GM23338 (cell line): Measurements from ENCODE around the gene B4GAT1. TPM values are rescaled to one million over a fixed set of nuclear protein-coding genes. Genes with fewer than 3 reads are reported as not detected.
"Not testable (repeated sequence)": the region's sequence is repeated elsewhere in the genome, so short reads cannot be mapped to it uniquely, and the experiment has no call there.

Experiments used
- ATAC-seq: fragments of 200-7000 bp; cut with Tn5 transposase; 3 replicates; pipeline ENCODE4 v1.9.1; 2020
- DNase-seq: peaks from one replicate; pipeline ENCODE4 v3.0.0-alpha.2; 2015; ENCODE audit warnings: low spot score
- H2AFZ ChIP-seq: fragments of 200-600 bp; sonication (generic); 2 replicates; pipeline ENCODE4 v1.8.0; 2016; ENCODE audit warnings: antibody characterized with exemption, mild to moderate bottlenecking, moderate library complexity
- H3F3A ChIP-seq: fragments of 200-600 bp; sonication (generic); replicated peaks from 2 replicates; pipeline ENCODE4 v1.8.0; 2017; ENCODE audit warnings: antibody characterized with exemption, mixed run types, low read depth
- H3K27ac ChIP-seq: fragments of 200-600 bp; sonication (generic); 2 replicates; pipeline ENCODE4 v1.6.1; 2016; ENCODE audit warnings: low read depth
- H3K27me3 ChIP-seq: fragments of 200-600 bp; sonication (generic); 2 replicates; pipeline ENCODE4 v1.8.0; 2016; ENCODE audit warnings: mild to moderate bottlenecking, mixed run types, moderate library complexity; ENCODE audit not compliant: insufficient read depth
- H3K36me3 ChIP-seq: fragments of 200-600 bp; sonication (generic); 2 replicates; pipeline ENCODE4 v1.8.0; 2016; ENCODE audit warnings: mild to moderate bottlenecking; ENCODE audit not compliant: insufficient read depth
- H3K4me1 ChIP-seq: fragments of 200-600 bp; sonication (generic); 2 replicates; pipeline ENCODE4 v1.8.0; 2016; ENCODE audit warnings: mild to moderate bottlenecking, moderate library complexity; ENCODE audit not compliant: insufficient read depth
- H3K4me2 ChIP-seq: fragments of 200-600 bp; sonication (generic); 2 replicates; pipeline ENCODE4 v1.7.1; 2017; ENCODE audit warnings: mixed run types
- H3K4me3 ChIP-seq: fragments of 200-600 bp; sonication (generic); 2 replicates; pipeline ENCODE4 v1.6.1; 2016; ENCODE audit warnings: mixed run types
- H3K79me2 ChIP-seq: fragments of 200-600 bp; sonication (generic); replicated peaks from 2 replicates; pipeline ENCODE4 v1.8.0; 2017; ENCODE audit warnings: mild to moderate bottlenecking; ENCODE audit not compliant: insufficient read depth
- H3K9me2 ChIP-seq: fragments of 200-600 bp; sonication (generic); 2 replicates; pipeline ENCODE4 v1.8.0; 2017; ENCODE audit not compliant: insufficient read depth
- H4K20me1 ChIP-seq: fragments of 200-600 bp; sonication (generic); replicated peaks from 2 replicates; pipeline ENCODE4 v1.8.0; 2017; ENCODE audit warnings: mild to moderate bottlenecking; ENCODE audit not compliant: insufficient read depth
- H3K27ac Mint-ChIP-seq: 2 replicates; pipeline ENCODE4 v1.8.0; 2020; ENCODE audit warnings: inconsistent platforms, mild to moderate bottlenecking, moderate library complexity, mixed read lengths
- H3K27me3 Mint-ChIP-seq: 3 replicates; pipeline ENCODE4 v1.8.0; 2022; ENCODE audit warnings: low read depth, mild to moderate bottlenecking, moderate library complexity, mixed read lengths, inconsistent platforms; ENCODE audit not compliant: insufficient read depth, poor library complexity
- H3K36me3 Mint-ChIP-seq: 3 replicates; pipeline ENCODE4 v1.8.0; 2021; ENCODE audit warnings: low read depth, mild to moderate bottlenecking, inconsistent platforms, moderate library complexity, mixed read lengths
- H3K4me1 Mint-ChIP-seq: 3 replicates; pipeline ENCODE4 v1.8.0; 2020; ENCODE audit warnings: mild to moderate bottlenecking, inconsistent platforms, mixed read lengths
- H3K4me3 Mint-ChIP-seq: 3 replicates; pipeline ENCODE4 v1.8.0; 2021; ENCODE audit warnings: moderate library complexity, mild to moderate bottlenecking, inconsistent platforms, mixed read lengths
- H3K9me3 Mint-ChIP-seq: 3 replicates; pipeline ENCODE4 v1.8.0; 2020; ENCODE audit warnings: moderate library complexity, mild to moderate bottlenecking, inconsistent platforms, mixed read lengths
- CREB1 ChIP-seq: fragments of 250-450 bp; sonication (Bioruptor Pico); IDR thresholded peaks from 2 replicates; pipeline ENCODE4 v1.5.0; 2020; ENCODE audit warnings: low read depth, mild to moderate bottlenecking, moderate library complexity
- CTCF ChIP-seq, 2 experiments: fragments of 200-600 bp in 1 of 2; sonication (generic) in 1 of 2; conservative IDR thresholded peaks; 2 replicates each; pipeline versions ENCODE4 v1.5.1 to v1.6.1; 2016 to 2017; ENCODE audit warnings: antibody characterized with exemption in 2 of 2, low read depth in 2 of 2, mild to moderate bottlenecking in 2 of 2, moderate library complexity in 1 of 2
- EZH2 ChIP-seq: fragments of 200-600 bp; sonication (generic); IDR thresholded peaks from one replicate; pipeline ENCODE4 v1.8.0; 2017; ENCODE audit warnings: antibody characterized with exemption, mild to moderate bottlenecking, low read depth; ENCODE audit not compliant: unreplicated experiment
- EZH2phosphoT487 ChIP-seq: fragments of 200-600 bp; sonication (generic); IDR thresholded peaks from one replicate; pipeline ENCODE4 v1.8.1; 2018; ENCODE audit warnings: antibody characterized with exemption; ENCODE audit not compliant: unreplicated experiment
- POLR2AphosphoS5 ChIP-seq: IDR thresholded peaks from 2 replicates; pipeline ENCODE4 v1.6.1; 2016; ENCODE audit warnings: antibody characterized with exemption, low read depth
- REST ChIP-seq: IDR thresholded peaks from one replicate; pipeline ENCODE4 v1.6.1; 2018; ENCODE audit warnings: antibody characterized with exemption; ENCODE audit not compliant: unreplicated experiment
- ZNF114 ChIP-seq: fragments of 250-450 bp; sonication (Bioruptor Pico); IDR thresholded peaks from 2 replicates; pipeline ENCODE4 v1.5.0; 2020; ENCODE audit warnings: mild to moderate bottlenecking, moderate library complexity
- ZNF331 ChIP-seq: fragments of 250-450 bp; sonication (Bioruptor Pico); IDR thresholded peaks from 2 replicates; pipeline ENCODE4 v1.5.0; 2020; ENCODE audit warnings: low read depth, mild to moderate bottlenecking, moderate library complexity
- polyA plus RNA-seq: library from polyadenylated mRNA; unstranded; fragments of >200 nt; fragmentation: Nextera tagmentation; extraction: Ambion mirVana; gene quantifications from 2 replicates; pipeline ENCODE4 v1.2.1, GENCODE V29; 2016
- total RNA-seq: library from RNA; depleted of rRNA; stranded (reverse); fragments of >200 nt; shearing (Covaris generic); gene quantifications from 2 replicates; pipeline ENCODE4 v1.2.3, GENCODE V29; 2014
- TF ChIP-seq, protein P1 (sequence below): IDR thresholded peaks from 2 replicates; pipeline ENCODE4 v1.6.1; 2016; ENCODE audit warnings: antibody characterized with exemption

The B4GAT1 gene
- total and polyA plus RNA-seq, 2 experiments from 2014 or later: 23.5 to 41.9 TPM

GRCh38 chr11:66310803-66311440 lies 36.5 kb downstream of the B4GAT1 start:
- not testable (repeated sequence) for H3K27me3 ChIP-seq

GRCh38 chr11:66310324-66310723 lies 37.1 kb downstream of the B4GAT1 start:
- DNase-seq: no peak

More at GRCh38 chr11:66310803-66311440, 36.5 kb downstream of the B4GAT1 start:
- H3K27me3 Mint-ChIP-seq: peaks cover 12% of the 10 kb centered on the region
- H3K79me2 ChIP-seq, DNase-seq, H3K9me2 ChIP-seq, H4K20me1 ChIP-seq, ATAC-seq, H3K4me3 Mint-ChIP-seq, H3K36me3 Mint-ChIP-seq, H3K36me3 ChIP-seq, H3K27ac ChIP-seq, H3K9me3 Mint-ChIP-seq, H3K27ac Mint-ChIP-seq: not testable (repeated sequence)
- H3K4me3 ChIP-seq: peak overlapping the region; percentile 84; the same call in 1 of the 2 replicates
- peaks cover 17% of the 10 kb centered on the region for H3K4me1 ChIP-seq
- TF ChIP-seq CTCF (conservative IDR thresholded peaks at IDR 0.05; ENCODE audit: low read depth in 2 of 2): peak; percentile 38 to 47
- H3F3A ChIP-seq: peaks cover 12% of the 10 kb centered on the region; the same call in 1 of the 2 replicates
- H3K4me1 Mint-ChIP-seq: peaks cover 25% of the 10 kb centered on the region
- peak overlapping the region; percentile 99; the same call in 1 of the 2 replicates for H2AFZ ChIP-seq
- peak overlapping the region; percentile 90; the same call in 1 of the 2 replicates for H3K4me2 ChIP-seq

More at GRCh38 chr11:66310324-66310723, 37.1 kb downstream of the B4GAT1 start:
- no peak overlapping the region for H3K27ac ChIP-seq
- no peaks in the 10 kb centered on the region for H3K36me3 ChIP-seq
- H3K4me1 ChIP-seq: peaks cover 17% of the 10 kb centered on the region
- no peaks in the 10 kb centered on the region for H3K27me3 ChIP-seq
- H3K36me3 Mint-ChIP-seq: peaks cover under 1% of the 10 kb centered on the region; the same call in 1 of the 3 replicates
- H3K4me1 Mint-ChIP-seq: peaks cover 23% of the 10 kb centered on the region
- H3K79me2 ChIP-seq: no peaks in the 10 kb centered on the region
- H3K4me2 ChIP-seq: no peak overlapping the region
- peaks cover 12% of the 10 kb centered on the region for H3K27me3 Mint-ChIP-seq
- TF ChIP-seq REST (no peak), EZH2 (no peak), CREB1 (CRISPR knock-in tag) (no peak), ZNF331 (CRISPR knock-in tag) (no peak), ZNF114 (no peak), POLR2AphosphoS5 (no peak), EZH2phosphoT487 (no peak)
- TF ChIP-seq, protein P1, sequence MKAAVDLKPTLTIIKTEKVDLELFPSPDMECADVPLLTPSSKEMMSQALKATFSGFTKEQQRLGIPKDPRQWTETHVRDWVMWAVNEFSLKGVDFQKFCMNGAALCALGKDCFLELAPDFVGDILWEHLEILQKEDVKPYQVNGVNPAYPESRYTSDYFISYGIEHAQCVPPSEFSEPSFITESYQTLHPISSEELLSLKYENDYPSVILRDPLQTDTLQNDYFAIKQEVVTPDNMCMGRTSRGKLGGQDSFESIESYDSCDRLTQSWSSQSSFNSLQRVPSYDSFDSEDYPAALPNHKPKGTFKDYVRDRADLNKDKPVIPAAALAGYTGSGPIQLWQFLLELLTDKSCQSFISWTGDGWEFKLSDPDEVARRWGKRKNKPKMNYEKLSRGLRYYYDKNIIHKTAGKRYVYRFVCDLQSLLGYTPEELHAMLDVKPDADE: no peak
- H3K9me2 ChIP-seq: no peaks in the 10 kb centered on the region
- H3K9me3 Mint-ChIP-seq: no peaks in the 10 kb centered on the region
- H4K20me1 ChIP-seq: no peaks in the 10 kb centered on the region
- H3K27ac Mint-ChIP-seq: no peak overlapping the region
- H3K4me3 ChIP-seq: no peak overlapping the region
- H3K4me3 Mint-ChIP-seq: no peak overlapping the region
- H3F3A ChIP-seq: peaks cover 12% of the 10 kb centered on the region; the same call in 1 of the 2 replicates
- peak overlapping the region; percentile 38; the same call in 1 of the 2 replicates for H2AFZ ChIP-seq
- ATAC-seq: no peak
